Pancreas (tissue), 10 donors: Measurements from ENCODE around the gene CACFD1. TPM values are rescaled to one million over a fixed set of nuclear protein-coding genes. Genes with fewer than 3 reads are reported as not detected.
A peak's percentile ranks its signal among the peaks of the same experiment; 100 is the strongest.

ENCODE experiments used
- ATAC-seq, 4 donors: fragments of 200-7000 bp; cut with Tn5 transposase; one replicate each; pipeline versions ENCODE4 v1.8.0 to v1.9.1; 2020; ENCODE audit warnings: mild to moderate bottlenecking in 4 of 4, moderate library complexity in 4 of 4
- DNase-seq, 6 donors: peaks; one replicate each; pipeline ENCODE4 v3.0.0-alpha.2; 2020
- FAIRE-seq: peaks from 2 replicates; lab custom pipeline; 2012; peaks lifted over from hg19 to GRCh38; lab: Jason Lieb, UNC
- H3K27ac ChIP-seq, 4 donors: fragments of 200-600 bp; sonication (generic); 1 replicate in 3 of 4; 2 replicates in 1 of 4; pipeline versions ENCODE4 v1.5.0 to v1.8.0; 2020
- H3K27me3 ChIP-seq, 4 donors: fragments of 200-600 bp; one replicate each; pipeline ENCODE4 v1.8.0; 2021
- H3K36me3 ChIP-seq, 3 donors: fragments of 200-600 bp; sonication (generic) in 1 of 3; one replicate each; pipeline versions ENCODE4 v1.5.0 to v1.8.0; 2020 to 2021
- H3K4me1 ChIP-seq, 3 donors: fragments of 200-600 bp; one replicate each; pipeline ENCODE4 v1.8.0; 2021
- H3K4me3 ChIP-seq, 4 donors: fragments of 200-600 bp; sonication (generic) in 2 of 4; one replicate each; pipeline versions ENCODE4 v1.5.0 to v1.8.0; 2020 to 2021
- H3K9me3 ChIP-seq, 4 donors: fragments of 200-600 bp; one replicate each; pipeline ENCODE4 v1.8.0; 2021
- CTCF ChIP-seq, 4 donors: fragments of 200-600 bp; sonication (generic) in 3 of 4; IDR thresholded peaks; one replicate each; pipeline versions ENCODE4 v1.5.0 to v1.8.0; 2021; ENCODE audit warnings: antibody characterized with exemption in 4 of 4
- WGBS, 2 donors: extraction: QIAGEN DNeasy Blood & Tissue Kit; methylation state at CpG; one replicate each; pipeline ENCODE4 v1.1.7; 2013; 5-methylcytosine and 5-hydroxymethylcytosine counted together
- intact Hi-C, 3 donors: fragments of 100-400 bp; cut with DNase I; formaldehyde crosslinking; loops; one replicate each; pipeline versions ENCODE4 v1.11.1 to v1.14.2; 2022
- polyA plus RNA-seq, 2 donors: library from polyadenylated mRNA; stranded (reverse); fragments of 200-250 nt; gene quantifications; one replicate each; pipeline ENCODE4 v1.2.3, GENCODE V29; 2013
- total RNA-seq, 6 donors: library from RNA; stranded (reverse); fragmentation: NEBNext Ultra II Directional in 4 of 6; extraction: Animal tissue kit (Norgen Biotek cat#: 25700) in 4 of 6; gene quantifications; one replicate each; pipeline versions ENCODE4 v1.2.1 to v1.2.4, GENCODE V29; 2021 to 2023
- donor health status: healthy with polysubstance abuse.
- donor health status: DM: no; HTN: no; CAD: no; lungs with moderate emphysema.
- donor health status: DM: no; HTN: no; CAD: no.
- donor health status: control.
- donor health status: control.
- donor health status: Bipolar disorder and iron deficiency.
- donor health status: DM: yes; HTN: yes; CAD: no.
- donor health status: DM: no; HTN: no; CAD: no.
- donor health status: DM: no; HTN: no; CAD: no.
- donor health status: DM: yes; HTN: yes; CAD: no.

The CACFD1 gene
- total and polyA plus RNA-seq, 8 donors = 15.6 to 26.2 (median 19.0) TPM

- ATAC-seq = no peak
- 89 to 90% methylated on average over 17 of the region's 17 CpGs for WGBS, 2 donors
- DNase-seq = peak in 1 of 6 donors; percentile 17
Observed at GRCh38 chr9:133515615-133516255, 56.0 kb downstream of the CACFD1 start.

GRCh38 chr9:133516256-133516960 lies 56.6 kb downstream of the CACFD1 start:
- no peaks in the 10 kb centered on the region for H3K4me1 ChIP-seq
- FAIRE-seq = no peak
- no peak for TF ChIP-seq CTCF (IDR thresholded peaks at IDR 0.05)
- DNase-seq = peak in 2 of 6 donors; percentile 14 to 35
- H3K4me3 ChIP-seq = no peak overlapping the region
- intact Hi-C loops = no loop called here
- H3K36me3 ChIP-seq = no peaks in the 10 kb centered on the region
- WGBS, 2 donors = 76 to 79% methylated on average over 11 of the region's 11 CpGs
- ATAC-seq = no peak
- H3K9me3 ChIP-seq = no peaks in the 10 kb centered on the region
- no peak overlapping the region for H3K27ac ChIP-seq
- no peaks in the 10 kb centered on the region for H3K27me3 ChIP-seq

More at GRCh38 chr9:133515615-133516255, 56.0 kb downstream of the CACFD1 start:
- Histone ChIP-seq H3K27ac (no peak overlapping the region), H3K4me1 (no peaks in the 10 kb centered on the region), H3K27me3 (no peaks in the 10 kb centered on the region), H3K36me3 (no peaks in the 10 kb centered on the region), H3K9me3 (no peaks in the 10 kb centered on the region), H3K4me3 (no peak overlapping the region)
- intact Hi-C loops = no loop called here
- TF ChIP-seq CTCF (IDR thresholded peaks at IDR 0.05) = no peak
- no peak for FAIRE-seq

- ATAC-seq (no peak), DNase-seq (peak in 2 of 6 donors; percentile 20 to 39), FAIRE-seq (no peak)
- Histone ChIP-seq H3K36me3 (no peaks in the 10 kb centered on the region), H3K4me1 (no peaks in the 10 kb centered on the region), H3K4me3 (no peak overlapping the region), H3K27ac (no peak overlapping the region), H3K9me3 (no peaks in the 10 kb centered on the region), H3K27me3 (no peaks in the 10 kb centered on the region)
- WGBS, 2 donors = 89 to 97% methylated on average over 7 to 9 of the region's 9 CpGs
- TF ChIP-seq CTCF (IDR thresholded peaks at IDR 0.05) = no peak
- intact Hi-C loops = no loop called here
Observed at GRCh38 chr9:133516961-133517350, 57.2 kb downstream of the CACFD1 start.

- TF ChIP-seq CTCF (IDR thresholded peaks at IDR 0.05) = no peak
- 79% methylated on average over 8 of the region's 8 CpGs for WGBS, 2 donors
- DNase-seq (peak in 1 of 6 donors; percentile 7), ATAC-seq (no peak), FAIRE-seq (no peak)
- Histone ChIP-seq H3K36me3 (no peaks in the 10 kb centered on the region), H3K4me3 (no peak overlapping the region), H3K27me3 (no peaks in the 10 kb centered on the region), H3K9me3 (no peaks in the 10 kb centered on the region), H3K27ac (no peak overlapping the region), H3K4me1 (no peaks in the 10 kb centered on the region)
- intact Hi-C loops = no loop called here
Observed at GRCh38 chr9:133517711-133518110, 57.9 kb downstream of the CACFD1 start.

GRCh38 chr9:133518200-133518599 lies 58.4 kb downstream of the CACFD1 start:
- FAIRE-seq (no peak), DNase-seq (peak in 2 of 6 donors; percentile 11 to 12), ATAC-seq (no peak)
- no peaks in the 10 kb centered on the region for H3K9me3 ChIP-seq
- intact Hi-C loops = no loop called here
- H3K27me3 ChIP-seq = no peaks in the 10 kb centered on the region
- no peak for TF ChIP-seq CTCF (IDR thresholded peaks at IDR 0.05)
- 69% methylated on average over 5 of the region's 5 CpGs for WGBS, 2 donors
- no peaks in the 10 kb centered on the region for H3K4me1 ChIP-seq
- H3K27ac ChIP-seq = no peak overlapping the region
- no peak overlapping the region for H3K4me3 ChIP-seq
- H3K36me3 ChIP-seq = no peaks in the 10 kb centered on the region
